DND-41 (cell line): ENCODE measurements around the gene BCL7A.

Source experiments
- CTCF ChIP-seq: IDR thresholded peaks from 2 replicates; pipeline ENCODE4 v1.5.1; 2012; ENCODE audit warnings: borderline replicate concordance, low read length, moderate library complexity, mild to moderate bottlenecking; ENCODE audit not compliant: poor library complexity, severe bottlenecking; ENCODE audit errors: extremely low read depth
- EZH2 ChIP-seq: IDR thresholded peaks from 3 replicates; pipeline ENCODE4 v1.6.1; 2012; ENCODE audit warnings: borderline replicate concordance, low read depth, mild to moderate bottlenecking, moderate library complexity, low read length, inconsistent platforms; ENCODE audit not compliant: severe bottlenecking

DNA sequence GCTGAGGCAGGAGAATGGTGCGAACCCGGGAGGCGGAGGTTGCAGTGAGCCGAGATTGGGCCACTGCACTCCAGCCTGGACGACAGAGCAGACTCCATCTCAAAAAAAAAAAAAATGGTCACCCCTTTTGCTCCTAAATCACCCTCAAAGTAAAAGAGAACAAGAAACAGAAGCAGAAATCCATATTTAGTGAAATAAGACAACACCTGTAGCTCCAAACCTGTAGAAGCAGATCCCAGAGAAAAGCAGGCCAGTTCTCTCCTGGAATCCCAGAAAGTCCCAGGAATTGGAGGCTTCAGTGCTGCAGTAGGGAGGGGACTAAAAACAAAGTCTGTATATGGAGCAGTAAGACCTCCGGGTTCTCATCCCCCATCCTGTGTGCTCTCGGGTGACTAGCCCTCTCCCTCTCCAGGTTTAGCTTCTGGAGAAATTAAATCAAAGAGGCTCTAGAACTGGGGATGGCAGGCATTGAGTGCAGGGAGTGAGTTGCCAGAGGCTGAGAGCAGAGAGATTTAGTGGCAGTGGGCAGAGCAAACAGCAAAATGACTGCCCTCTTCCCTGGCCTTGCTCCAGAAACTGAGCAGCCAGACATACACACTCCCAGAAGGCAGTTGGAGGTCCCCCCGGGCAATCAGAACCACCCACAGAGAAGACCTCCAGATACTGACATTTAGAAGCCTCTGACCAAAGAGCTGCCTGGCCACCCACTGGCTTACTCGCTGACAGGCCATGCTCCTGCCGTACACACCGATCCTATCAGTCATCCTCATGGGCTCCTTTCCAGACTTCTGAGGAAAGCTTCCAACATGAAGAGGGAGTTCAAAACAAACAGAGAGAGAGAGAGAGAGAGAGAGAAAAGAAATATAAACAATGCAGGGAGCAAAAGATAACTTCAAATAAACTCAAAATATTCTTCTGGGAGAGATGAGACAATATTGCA, 50.6 kb downstream of the BCL7A start:
- no peak for TF ChIP-seq CTCF
- no peak for TF ChIP-seq EZH2
